HG03025 (cell line): ENCODE data around the gene CELSR1.

Experiments
- ATAC-seq: cut with Tn5 transposase; IDR thresholded peaks from one replicate; pipeline ENCODE4 v1.9.1; 2021; ENCODE audit warnings: mild to moderate bottlenecking, moderate library complexity; ENCODE audit not compliant: unreplicated experiment, low FRiP score

The CELSR1 gene

DNA sequence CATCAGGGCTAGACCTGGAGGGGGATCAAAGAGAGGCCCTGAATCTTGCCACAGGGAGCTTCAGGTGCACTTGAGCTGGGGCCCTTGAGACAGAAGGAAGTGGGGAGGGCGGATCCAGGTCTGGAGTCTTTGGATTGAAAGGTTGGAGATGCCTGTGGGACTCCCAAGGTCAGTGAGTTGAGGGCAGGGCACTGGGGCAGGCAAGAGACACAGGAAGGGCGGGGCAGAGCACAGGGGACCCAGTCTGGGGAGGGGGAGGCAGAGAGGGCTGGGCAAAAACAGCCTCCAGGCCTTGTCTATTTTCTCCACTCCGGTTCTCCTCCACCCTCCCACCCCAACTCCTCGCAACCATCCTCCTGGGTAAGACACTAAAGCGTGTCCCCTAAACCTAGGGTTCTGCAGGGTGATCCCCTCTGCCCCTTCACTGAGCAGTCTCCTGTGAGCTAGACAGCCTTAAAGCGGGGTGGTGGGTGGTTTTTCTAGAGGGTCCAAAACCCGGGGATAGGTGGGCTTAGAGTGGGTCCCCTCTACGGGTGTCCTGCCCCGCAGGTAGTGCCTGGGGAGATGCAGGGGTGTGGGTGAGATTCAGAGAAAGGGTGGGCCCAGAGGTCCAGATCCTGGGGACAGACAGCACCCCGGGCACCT, 38.6 kb upstream of the CELSR1 start:
- ATAC-seq: no peak

- no peak for ATAC-seq
Measured at GRCh38 chr22:46574993-46575910, 37.8 kb upstream of the CELSR1 start.

DNA sequence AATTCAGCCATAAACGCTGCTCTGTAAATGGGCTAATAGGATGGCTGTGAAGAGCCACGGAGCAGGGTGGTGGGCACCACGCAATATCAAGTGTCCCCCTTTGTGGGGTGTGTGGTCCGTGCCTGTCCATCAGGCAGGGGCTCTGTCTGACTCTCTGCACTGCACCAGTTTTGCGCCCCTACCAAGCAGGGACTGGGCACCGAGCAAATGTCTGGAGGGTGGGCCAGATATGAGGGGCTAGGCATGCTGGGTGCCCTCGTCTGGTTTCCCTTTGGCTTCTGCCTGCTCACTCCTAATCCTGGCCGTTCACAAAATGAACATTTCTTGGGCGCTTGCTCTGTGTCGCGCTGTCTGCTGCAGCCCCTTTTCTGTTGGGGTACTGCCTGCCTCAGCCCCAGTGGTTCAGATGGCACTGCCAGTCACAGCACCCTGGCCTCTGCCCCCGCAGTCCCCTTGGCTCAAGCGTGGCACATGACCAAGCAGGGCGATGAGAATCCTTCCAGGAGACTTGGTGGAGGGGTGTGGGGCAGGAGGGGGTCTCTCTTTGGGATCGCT, 37.1 kb upstream of the CELSR1 start:
- ATAC-seq: no peak

DNA sequence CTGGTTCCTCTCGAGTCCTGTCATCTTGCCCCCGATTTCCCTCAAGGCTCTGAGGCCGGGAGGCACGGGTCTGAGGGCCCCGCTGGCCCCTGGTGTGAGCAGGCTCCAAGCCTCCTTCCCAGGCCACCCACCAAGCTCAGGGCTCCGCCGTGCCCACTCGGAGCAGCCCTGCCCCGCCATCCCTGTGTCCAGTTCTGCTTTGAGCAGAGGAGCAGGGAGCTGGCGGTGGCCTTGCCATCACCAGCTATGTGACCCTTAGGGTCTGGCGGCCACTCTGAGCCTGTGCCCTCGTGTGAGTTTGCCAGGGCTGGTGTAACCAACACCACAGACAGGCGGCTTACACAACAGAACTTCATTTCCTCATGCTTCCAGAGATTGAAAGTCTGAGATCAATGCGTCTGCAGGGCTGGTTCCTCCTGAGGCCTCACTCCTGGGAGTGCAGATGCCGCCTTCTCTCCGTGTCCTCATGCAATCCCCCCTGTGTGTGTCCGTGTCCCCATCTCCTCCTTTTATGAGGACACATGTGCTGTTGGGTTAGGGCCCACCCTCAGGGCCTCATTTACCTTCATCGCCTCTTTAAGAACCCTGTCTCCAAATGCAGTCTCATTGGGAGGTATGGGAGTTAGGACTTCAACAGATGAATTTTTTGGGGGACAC, 36.5 kb upstream of the CELSR1 start:
- ATAC-seq: no peak

DNA sequence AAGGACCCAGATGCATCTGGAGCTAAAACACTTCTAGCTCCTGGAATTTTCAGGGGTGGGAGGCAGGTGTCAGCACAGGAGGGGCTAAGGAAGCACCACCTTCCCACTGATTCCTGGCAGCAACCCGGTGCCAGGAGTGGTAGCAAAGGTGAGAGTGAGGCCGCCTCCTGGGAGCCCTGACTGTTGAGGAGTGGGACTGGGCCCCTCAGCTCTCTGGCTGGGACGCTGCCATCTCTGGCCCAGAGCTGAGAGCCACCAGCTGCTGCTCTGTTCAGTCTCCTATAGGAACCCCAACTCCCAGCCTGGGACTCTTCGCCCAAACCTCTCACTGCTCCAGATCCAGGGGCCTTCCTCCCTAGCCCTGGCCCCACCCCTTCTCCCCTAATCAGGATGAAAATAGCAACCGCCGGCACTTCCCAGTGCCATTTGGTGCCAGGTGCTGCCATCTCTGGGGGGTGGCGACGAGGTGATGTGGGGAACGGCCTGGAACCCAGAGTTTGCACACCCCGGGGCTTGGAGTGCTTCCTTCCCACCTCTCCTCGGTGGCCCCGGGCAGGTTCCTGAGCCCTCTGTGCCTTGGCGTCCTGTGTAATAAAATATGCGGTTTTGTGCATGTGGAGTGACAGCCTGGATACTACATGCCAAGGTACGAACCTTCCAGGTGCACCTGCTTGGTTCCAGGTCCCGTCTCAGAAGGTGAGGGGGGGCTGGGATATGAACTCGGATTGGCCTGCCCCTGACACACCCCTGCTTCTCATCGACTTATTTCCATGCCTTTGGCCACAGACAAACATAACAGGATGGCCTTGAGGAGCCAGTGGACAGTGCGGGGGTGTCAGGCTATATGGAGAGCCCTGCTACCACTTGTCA, 35.7 kb upstream of the CELSR1 start:
- ATAC-seq: no peak

DNA sequence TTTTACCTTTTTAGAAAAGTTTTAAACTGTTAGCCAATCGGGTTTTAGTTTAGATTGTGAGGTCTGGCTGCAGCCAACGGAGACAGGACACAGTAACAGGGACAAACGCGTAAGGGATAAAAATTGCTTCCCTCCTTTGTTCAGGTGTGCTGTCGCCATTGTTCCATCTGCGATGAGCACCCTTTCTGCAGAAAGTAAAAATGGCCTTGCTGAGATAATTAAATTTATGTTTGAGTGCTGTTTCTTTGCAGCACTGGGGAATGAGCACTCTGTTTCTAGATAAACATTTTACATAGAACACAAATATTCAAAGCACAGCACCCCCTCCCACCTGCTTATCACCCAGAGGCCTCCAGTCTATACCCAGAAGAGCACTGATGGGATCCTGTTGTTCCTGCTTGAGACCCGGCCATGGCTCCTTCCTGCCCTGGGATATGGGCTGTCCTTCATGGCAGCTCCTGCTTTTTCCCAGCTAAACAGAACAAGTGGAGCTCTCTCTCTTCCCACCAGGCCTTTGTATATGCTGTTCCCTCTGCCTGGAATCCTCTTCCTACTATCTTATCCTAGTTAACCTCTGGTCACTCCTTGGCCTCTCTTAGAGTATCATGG, 34.3 kb upstream of the CELSR1 start:
- ATAC-seq: no peak

GRCh38 chr22:46569848-46570695, 32.7 kb upstream of the CELSR1 start:
- ATAC-seq: no peak

- ATAC-seq: no peak
Measured at GRCh38 chr22:46569055-46569847, 31.8 kb upstream of the CELSR1 start.

GRCh38 chr22:46568102-46568809, 30.8 kb upstream of the CELSR1 start:
- no peak for ATAC-seq

DNA sequence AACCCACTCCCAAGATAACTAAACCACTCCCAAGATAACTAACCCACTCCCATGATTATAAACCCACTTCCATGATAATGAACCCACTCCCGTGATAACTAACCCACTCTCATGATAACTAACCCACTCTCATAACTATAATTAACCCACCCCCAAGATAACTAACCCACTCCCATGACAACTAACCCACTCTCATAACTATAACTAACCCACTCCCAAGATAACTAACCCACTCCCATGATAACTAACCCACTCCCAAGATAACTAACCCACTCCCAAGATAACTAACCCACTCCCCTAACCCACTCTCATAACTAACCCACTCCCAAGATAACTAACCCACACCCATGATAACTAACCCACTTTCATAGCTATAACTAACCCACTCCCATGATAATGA, 30.1 kb upstream of the CELSR1 start:
- ATAC-seq: no peak

DNA sequence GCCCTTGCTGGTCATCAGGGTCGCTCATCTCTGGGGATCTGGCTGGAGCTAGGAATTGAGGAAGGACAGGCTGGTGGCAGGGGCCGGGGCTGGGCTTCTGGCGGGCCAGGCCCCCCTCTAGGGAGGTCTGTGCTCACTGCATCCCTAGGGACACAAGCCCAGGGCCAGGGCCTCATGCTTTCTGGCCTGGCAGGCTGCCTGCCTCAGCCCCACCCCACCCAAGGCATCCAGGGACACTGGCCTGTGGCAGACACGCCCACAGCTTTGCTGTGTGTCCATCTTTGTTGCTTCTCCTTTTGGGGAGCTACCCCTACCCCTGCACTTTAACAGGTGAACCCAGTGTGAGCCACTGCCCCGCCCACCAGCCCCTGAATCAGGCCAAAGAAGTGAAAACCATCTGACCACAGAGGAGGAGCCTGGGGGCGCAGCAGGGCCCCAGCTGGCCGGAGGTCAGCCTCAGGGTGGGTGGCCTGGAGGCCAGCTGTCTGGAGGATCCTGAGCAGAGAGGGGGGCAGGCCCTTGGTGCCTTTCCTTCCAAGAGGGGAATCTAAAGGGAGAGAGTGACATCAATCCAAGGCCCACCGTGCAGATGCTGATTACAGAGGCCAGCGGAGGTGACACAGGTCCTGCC, 26.8 kb upstream of the CELSR1 start:
- ATAC-seq: no peak

DNA sequence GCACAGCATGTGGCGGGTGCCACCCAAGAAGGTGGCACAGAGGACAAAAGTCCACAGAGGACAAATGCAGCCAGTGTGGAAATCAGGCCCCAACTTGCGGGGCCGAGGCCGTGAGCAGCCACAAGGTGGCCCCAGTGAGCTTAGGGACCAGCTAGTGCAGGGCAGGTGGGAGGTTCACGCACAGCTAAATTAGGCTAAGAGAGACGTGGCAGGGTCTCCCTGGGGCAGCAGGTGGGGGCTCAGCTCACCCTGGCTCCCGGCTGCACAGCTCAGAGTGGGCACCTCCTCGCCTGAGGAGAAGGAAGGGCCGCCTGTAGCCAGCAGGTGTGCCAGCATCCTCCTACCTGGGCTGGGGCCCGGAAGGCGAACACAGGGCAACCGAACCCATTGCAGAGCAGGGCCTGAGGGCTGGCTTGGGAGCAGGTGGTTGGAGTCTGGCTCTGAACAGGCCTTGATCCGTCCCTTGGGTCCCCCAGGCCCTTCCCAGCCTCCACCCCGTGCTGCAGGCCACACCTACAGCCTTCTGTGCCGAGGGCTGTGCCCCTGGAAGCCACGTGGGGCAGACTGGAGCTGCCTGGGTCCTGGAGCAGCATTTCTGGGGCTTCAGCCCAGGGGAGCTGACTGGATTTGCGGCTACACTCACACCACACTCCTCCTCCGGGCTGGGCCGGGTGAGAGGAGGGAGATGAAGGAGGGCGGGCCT, 26.1 kb upstream of the CELSR1 start:
- no peak for ATAC-seq

DNA sequence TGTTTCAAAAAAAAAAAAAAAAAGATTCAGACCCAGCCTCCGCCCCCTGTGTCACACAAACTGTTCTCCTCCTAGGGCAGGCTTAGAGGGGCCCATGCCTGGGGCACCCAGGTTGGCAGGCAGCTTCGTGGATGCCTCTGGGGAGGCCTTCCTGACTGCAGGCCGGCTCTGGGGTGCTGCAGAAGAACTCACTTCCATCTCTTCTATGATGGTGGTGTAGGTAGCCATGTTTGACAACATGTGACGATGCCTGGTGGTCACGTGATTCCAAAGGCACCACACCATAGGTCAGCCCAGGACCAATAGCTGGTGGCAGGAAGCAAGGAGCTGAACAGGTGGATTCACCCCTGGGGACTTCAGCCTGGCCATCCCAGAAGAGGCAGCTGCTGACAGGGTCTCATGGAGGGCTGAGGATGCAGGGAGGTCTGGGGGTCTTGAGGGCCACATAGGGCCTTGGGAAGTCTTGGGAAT, 24.1 kb upstream of the CELSR1 start:
- ATAC-seq: no peak

DNA sequence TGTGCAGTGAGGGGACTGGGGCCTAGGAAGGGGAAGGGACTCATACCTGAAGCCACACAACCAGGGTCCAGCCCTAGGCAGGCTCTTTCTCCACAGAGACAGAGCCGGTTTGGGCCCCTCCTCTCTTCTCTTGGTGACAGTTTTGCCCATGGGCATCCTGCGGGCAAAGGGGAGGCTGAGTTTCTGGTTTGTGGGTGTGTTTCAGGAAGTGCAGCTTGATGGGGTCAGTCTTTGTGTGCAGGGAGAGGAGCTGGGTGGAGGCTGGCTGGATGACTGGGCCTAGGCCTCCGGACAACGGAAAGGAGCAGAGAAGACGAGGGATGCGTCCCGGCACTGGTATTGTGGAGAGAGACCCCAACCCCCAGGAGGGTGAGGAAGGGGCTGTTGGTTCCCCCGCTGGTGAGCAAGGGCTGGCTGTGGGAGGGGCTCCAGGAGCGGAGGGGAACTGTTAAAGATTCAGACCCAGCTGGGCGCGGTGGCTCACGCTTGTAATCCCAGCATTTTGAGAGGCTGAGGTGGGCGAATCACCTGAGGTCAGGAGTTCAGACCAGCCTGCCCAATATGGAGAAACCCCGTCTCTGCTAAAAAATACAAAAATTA, 23.4 kb upstream of the CELSR1 start:
- no peak for ATAC-seq

DNA sequence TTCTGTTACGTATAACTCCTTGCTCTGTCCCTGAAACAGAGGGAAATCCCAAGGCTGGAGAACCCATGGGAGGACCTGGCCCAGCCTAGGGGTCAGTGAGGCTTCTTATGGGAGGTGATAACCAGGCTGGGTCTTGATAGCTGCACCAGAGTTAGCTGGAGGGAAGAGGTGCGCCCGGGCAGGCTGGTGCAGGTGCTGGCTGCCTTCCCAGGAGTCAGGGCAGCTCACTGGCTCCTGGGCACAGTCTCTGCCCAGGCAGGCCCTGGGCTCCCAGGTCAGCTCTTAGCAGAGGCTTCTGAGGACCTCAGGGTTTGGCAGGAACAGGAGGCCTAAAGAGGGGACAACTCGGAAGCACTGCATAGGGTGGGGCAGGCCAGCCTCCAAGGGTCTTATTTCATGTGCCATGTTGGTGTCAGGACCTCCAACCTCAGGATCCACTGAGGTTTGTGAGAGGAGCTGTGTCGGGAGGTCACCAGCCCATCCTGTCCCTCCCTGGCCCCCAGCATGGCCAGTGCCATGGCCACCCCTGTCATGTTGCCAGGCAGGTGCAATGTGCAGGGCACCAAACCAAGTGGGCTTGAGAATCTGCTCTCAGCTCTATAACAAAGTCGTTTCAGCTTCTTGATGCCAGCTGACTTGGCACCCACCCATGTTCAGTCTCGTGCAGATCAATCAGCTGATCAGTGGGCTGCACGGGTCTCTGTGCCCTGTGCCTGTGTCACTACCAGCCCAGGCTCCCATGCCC, 20.5 kb upstream of the CELSR1 start:
- no peak for ATAC-seq
